PFSK-1 (cell line): ENCODE data around the gene BMP3.

ENCODE experiments used
- POLR2AphosphoS5 ChIP-seq: IDR thresholded peaks from 2 replicates; pipeline ENCODE4 v1.6.1; 2012; ENCODE audit warnings: low read depth, mild to moderate bottlenecking, control low read depth, low read length, moderate library complexity
- TAF1 ChIP-seq: IDR thresholded peaks from 2 replicates; pipeline ENCODE4 v1.6.1; 2012; ENCODE audit warnings: low read length, control low read depth, borderline replicate concordance; ENCODE audit not compliant: insufficient read depth
- TF ChIP-seq, protein P1 (sequence below), 2 experiments: IDR thresholded peaks; 2 replicates each; pipeline versions ENCODE4 v1.6.1 to v1.8.0; 2011 to 2012; ENCODE audit warnings: low read depth in 2 of 2, low read length in 2 of 2, control low read depth in 1 of 2, inconsistent platforms in 1 of 2, mild to moderate bottlenecking in 1 of 2, moderate library complexity in 1 of 2; ENCODE audit not compliant: insufficient read depth in 1 of 2

DNA sequence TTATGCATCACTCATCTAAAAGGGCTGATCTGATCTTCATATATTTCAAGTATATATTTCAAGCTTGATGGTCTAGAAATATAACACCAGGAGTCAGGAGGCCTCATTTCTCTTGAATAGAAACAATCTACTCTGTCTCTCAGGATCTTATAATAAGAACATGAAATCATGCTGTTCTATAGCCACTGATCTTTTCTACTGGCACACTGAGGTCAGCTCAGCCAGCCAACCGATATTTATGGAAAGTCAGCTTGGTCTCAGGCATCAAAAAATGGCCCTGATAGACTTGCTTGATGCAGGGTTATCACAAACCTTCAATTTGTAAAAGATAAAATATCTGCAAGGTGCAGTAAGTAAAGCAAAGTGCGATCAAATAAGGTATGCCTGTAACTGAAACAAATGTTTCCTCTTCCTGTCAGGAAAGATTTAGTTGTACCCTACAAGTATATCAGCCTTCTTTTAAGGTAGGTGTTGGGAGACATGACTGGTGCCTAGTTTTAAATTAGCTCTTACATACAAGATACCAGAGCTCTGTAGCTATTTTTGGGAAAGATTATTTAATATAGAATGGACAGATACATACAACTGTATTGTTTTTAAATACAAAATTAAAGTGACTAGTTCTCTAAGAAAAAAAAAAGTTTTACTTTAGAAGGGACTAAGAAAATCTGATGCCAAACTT is 63.4 kb downstream of the BMP3 start:
- TF ChIP-seq POLR2AphosphoS5 (no peak), TAF1 (no peak)
- TF ChIP-seq, protein P1, sequence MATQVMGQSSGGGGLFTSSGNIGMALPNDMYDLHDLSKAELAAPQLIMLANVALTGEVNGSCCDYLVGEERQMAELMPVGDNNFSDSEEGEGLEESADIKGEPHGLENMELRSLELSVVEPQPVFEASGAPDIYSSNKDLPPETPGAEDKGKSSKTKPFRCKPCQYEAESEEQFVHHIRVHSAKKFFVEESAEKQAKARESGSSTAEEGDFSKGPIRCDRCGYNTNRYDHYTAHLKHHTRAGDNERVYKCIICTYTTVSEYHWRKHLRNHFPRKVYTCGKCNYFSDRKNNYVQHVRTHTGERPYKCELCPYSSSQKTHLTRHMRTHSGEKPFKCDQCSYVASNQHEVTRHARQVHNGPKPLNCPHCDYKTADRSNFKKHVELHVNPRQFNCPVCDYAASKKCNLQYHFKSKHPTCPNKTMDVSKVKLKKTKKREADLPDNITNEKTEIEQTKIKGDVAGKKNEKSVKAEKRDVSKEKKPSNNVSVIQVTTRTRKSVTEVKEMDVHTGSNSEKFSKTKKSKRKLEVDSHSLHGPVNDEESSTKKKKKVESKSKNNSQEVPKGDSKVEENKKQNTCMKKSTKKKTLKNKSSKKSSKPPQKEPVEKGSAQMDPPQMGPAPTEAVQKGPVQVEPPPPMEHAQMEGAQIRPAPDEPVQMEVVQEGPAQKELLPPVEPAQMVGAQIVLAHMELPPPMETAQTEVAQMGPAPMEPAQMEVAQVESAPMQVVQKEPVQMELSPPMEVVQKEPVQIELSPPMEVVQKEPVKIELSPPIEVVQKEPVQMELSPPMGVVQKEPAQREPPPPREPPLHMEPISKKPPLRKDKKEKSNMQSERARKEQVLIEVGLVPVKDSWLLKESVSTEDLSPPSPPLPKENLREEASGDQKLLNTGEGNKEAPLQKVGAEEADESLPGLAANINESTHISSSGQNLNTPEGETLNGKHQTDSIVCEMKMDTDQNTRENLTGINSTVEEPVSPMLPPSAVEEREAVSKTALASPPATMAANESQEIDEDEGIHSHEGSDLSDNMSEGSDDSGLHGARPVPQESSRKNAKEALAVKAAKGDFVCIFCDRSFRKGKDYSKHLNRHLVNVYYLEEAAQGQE (IDR thresholded peaks at IDR 0.05; ENCODE audit: insufficient read depth in 1 of 2, low read depth in 2 of 2, low read length in 2 of 2) = no peak
